GM19467 (cell line): ENCODE data around the gene TRAF2.
"Not testable (repeated sequence)": the region's sequence is repeated elsewhere in the genome, so short reads cannot be mapped to it uniquely, and the experiment has no call there.

Experiments
- ATAC-seq: cut with Tn5 transposase; IDR thresholded peaks from one replicate; pipeline ENCODE4 v1.9.1; 2021; ENCODE audit warnings: mild to moderate bottlenecking, moderate library complexity; ENCODE audit not compliant: unreplicated experiment

TRAF2 gene, protein sequence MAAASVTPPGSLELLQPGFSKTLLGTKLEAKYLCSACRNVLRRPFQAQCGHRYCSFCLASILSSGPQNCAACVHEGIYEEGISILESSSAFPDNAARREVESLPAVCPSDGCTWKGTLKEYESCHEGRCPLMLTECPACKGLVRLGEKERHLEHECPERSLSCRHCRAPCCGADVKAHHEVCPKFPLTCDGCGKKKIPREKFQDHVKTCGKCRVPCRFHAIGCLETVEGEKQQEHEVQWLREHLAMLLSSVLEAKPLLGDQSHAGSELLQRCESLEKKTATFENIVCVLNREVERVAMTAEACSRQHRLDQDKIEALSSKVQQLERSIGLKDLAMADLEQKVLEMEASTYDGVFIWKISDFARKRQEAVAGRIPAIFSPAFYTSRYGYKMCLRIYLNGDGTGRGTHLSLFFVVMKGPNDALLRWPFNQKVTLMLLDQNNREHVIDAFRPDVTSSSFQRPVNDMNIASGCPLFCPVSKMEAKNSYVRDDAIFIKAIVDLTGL

DNA sequence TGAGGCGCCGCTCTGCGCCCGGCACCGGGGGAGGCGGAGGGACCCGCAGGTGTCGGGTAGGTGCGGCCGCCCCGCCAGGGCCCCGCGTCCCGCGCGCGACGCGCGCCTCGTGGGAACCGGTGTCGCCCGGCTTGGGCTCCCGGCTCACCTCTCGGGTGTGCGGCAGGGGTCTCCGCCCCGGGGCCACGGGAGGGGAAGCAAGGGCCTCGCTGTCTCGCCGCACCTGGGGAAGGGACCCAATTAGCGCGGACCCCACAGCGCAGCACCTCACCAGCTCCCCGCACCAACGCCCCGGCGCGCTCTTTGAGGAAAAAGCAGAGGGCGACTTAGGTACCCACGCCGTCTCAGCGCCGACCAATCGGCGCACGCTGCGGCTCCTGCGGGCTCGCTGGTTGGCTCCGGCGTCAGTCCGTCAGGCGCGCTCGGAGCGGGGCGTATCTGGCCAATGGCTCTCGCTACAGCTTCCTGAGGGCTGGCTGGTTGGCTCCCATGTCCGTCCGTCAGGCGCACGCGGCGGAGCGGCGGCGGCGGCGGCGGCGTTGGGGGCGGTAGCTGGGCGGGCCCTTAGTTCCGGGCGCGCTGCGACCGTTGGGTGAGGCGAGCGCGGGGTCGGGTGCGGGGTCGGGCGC lies at the start of gene TRAF2:
TSS of gene TRAF2 (plus strand) at position 567 of the 629 bp plus-strand sequence. CDS start 12,225 bp downstream, outside the sequence.
- peak; percentile 81 for ATAC-seq

DNA sequence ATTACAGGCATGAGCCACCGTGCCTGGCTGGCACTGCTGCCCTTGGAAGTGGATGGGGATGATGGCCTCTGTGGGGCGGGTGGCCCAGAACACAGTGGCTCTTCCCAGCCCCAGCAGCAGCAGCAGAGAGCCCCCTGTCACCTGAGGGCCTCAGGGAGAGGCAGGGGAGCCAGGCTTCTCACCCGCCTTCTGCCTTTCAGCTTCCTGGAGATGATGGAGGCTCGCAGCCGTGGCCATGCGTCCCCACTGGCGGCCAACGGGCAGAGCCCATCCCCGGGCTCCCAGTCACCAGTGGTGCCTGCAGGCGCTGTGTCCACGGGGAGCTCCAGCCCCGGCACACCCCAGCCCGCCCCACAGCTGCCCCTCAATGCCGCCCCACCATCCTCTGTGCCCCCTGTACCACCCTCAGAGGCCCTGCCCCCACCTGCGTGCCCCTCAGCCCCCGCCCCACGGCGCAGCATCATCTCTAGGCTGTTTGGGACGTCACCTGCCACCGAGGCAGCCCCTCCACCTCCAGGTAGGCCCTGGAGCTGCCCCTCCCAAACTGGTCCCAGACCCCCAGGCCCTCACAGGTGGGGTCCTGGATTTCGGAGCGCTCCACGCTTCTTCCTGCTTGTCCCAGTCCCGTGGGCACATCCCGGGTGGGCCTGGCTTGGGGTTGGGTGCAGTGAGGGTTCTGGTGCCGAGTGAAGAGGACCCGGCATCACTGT lies 49.0 kb upstream of the TRAF2 start:
- no peak for ATAC-seq

DNA sequence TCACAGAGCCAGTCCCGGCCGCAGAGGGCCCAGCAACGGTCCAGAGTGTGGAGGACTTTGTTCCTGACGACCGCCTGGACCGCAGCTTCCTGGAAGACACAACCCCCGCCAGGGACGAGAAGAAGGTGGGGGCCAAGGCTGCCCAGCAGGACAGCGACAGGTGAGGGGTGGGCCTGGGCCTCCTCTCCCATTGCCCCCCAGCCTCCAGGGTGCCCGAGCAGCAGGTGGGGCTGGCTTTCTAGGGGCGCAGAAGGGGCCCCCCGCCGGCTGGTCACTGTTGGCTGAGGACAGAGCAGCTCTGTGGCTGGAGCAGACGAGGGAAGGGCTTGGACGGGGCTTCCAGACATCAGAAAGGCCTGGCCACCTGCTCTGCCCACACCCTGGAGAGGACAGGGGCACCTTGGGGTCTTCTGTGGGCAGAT lies 48.4 kb upstream of the TRAF2 start:
- ATAC-seq: not testable (repeated sequence)

DNA sequence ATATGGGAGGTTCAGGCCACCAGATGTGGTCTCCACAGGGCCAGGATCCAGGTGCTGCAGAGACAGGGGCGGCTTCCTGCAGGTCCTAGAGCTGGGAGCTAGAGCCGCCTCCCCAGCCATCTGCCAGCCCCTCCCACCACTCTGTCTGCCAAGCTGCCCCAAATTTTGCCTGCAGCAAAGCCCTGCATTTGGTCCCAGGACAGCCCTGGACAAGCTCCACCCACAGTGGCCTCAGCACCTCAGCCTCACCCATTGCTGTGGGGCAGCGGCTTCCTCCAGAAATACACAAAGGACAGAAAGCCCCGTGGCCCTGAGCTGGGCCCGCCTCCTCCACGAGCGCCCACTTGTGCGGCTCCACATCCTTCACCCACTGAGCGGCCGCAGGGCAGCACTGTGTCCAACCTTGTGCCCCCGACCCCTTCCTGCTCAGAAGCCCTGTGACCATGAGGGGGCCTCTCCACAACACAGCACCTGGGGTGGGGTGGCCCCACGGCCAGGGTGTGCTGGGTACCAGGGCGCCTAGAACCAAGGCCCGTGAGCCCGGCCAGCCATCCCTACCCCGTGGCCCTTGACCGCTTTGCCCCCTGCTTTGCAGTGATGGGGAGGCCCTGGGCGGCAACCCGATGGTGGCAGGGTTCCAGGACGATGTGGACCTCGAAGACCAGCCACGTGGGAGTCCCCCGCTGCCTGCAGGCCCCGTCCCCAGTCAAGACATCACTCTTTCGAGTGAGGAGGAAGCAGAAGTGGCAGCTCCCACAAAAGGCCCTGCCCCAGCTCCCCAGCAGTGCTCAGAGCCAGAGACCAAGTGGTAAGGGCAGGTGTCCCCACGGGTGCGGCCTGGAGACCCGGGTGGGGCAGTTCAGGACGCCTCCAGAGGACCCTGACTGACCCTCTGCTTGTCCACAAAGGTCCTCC lies 47.7 kb upstream of the TRAF2 start:
- no peak for ATAC-seq

DNA sequence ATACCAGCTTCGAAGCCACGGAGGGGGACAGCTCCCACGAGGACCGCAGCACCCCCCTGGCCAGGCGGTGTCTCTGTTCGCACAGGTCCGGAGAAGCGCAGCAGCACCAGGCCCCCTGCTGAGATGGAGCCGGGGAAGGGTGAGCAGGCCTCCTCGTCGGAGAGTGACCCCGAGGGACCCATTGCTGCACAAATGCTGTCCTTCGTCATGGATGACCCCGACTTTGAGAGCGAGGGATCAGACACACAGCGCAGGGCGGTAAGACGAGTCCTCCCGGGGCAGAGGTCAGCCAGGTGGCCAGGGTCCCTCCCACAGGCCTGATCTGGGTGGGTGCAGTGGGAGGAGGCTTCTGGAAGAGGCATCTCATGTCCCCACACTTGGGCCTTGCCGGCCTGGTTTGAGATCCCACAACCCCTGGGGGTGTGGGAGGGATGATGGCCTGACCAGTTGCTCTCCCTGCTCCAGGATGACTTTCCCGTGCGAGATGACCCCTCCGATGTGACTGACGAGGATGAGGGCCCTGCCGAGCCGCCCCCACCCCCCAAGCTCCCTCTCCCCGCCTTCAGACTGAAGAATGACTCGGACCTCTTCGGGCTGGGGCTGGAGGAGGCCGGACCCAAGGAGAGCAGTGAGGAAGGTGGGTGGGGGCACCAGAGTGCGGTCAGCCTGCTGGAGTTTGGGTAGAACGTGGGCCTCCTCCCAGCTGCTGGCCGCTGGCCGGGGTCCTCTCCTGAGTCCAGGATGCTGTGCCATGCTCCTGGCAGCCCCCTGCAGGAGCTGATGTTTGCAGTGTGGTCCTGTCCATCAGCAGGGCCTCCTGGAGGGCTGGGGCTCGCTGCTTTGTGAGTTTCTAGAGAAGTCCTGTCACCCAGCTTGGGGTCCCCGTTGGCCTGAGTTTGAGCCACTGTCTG lies 46.8 kb upstream of the TRAF2 start:
- ATAC-seq: no peak

DNA sequence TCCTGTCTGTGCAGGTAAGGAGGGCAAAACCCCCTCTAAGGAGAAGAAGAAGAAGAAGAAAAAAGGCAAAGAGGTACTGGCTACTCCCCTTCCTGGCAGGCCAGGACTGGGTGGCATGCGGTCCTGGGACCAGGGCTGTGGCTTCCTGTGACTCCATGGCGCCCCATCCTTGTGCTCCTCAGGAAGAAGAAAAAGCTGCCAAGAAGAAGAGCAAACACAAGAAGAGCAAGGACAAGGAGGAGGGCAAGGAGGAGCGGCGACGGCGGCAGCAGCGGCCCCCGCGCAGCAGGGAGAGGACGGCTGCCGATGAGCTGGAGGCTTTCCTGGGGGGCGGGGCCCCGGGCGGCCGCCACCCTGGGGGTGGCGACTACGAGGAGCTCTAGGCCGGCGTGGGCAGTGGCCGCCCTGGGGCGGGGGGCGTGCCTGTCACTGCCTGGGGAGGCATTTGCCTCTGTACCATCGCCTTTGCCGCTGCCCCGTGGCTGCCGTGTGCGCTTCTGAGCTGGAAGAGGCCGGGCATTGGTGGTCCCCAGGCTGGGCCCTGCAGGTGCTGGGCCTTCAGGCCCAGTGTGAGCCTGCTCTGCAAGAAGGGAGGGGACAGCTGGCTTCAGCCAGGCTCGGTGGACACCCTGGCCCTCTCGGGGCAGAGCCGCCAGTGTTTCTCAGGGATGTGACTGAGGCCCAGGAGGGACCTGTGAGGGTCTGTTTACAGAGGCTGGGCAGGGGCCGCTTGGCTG lies 46.0 kb upstream of the TRAF2 start:
- ATAC-seq: no peak

DNA sequence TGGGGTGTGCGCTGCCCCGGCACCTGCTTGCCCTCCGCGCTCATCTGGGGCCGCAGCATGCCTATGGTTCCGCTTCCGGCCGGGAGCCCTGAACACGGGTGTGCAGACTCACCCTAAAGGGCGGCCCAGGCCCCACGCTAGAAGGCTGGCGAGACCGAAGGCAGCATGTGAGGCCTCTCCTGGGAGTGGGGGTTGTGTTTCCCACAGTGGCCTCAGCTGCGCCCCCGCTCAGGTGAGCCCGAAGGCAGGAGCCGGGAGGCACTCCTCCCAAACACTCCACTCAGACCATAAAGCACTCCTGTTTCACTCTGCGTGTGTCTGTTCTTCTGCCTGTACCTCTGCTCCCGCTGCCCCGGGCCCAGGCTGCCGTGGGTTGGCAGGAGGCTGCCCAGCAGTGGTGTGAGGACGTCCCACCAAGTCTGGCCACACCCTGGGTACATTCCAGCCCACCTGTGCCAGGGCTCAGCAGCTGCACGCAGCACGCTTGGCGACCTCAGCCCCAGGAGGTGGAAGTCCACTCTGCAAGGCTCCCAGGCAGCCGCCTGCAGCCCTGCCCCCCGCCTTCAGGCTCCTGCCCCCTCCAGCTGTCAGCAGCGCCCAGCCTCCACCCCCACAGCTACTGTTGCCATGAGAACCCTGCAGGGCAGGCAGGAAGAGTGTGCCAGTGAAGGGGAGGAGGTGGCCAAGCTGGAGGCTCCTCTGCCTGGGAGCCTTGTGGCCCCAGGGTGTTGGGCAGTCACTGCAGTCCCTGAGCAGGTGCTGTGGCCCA lies 45.3 kb upstream of the TRAF2 start:
- no peak for ATAC-seq

DNA sequence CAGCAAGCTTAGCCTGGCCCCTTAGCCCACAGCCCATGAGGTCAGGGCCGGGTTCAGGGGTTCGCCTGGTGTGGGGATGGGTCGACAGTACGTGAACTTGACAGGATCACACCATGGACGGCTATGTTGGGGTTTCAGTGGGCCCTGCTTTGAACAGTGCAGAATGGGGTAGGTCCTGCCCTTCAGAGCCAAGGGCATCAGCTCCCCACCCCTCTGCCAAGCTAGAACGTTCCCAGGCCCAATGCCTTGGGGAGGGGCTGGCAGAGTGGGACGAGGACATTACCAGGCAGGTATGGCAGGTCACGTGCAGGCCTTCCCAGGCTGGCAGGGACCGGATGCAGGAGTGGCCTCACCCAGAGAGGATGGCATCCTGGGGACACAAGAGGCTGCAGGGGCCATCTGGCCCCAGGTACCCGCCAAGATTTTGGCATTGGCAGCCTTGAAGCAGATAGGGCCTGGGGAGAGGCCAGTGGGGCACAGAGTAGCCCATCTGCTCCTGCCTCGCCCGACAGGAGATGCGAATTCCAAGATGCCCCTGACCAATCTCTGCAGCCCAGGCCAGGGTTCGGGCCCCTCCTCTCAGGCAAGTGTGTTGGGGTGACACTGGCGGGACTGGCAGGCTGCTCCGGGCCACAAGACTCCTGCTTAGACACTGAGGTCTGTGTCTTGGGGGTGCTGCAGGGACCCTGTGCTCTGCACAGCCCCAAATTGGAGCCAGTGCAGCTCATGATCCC lies 44.5 kb upstream of the TRAF2 start:
- ATAC-seq: not testable (repeated sequence)

DNA sequence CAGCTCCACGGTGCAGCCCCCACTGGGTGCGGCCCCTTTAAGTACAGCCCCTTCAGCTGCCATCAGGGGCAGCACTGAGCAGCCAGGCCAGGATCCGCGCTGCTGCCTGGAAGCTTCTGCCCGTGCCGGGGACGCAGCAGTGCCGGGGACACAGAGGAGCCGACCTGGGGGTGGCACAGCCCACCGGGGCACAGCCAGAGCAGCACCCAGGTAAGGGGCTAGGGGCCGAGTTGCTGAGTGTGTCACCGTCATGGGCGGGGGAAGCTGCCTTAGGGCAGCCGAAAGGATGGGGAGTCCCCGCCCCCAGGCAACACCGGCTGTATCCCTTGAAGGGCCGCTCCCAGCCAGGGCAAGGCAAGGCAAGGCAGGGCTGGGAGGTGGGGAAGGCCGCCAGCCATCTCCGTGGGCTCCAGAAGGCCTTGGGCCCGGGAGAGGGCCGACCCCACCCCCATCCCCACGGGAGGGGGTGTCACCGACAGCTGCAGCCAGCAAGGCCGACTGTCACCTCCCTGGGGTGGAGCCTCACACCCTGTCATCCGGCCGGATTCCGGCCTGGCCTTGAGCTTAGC lies 43.9 kb upstream of the TRAF2 start, which contains the start of gene AJM1:
TSS of gene AJM1 (plus strand) at position 99 of the 569 bp plus-strand sequence. CDS start 1,937 bp downstream, outside the sequence.
- ATAC-seq: not testable (repeated sequence)

DNA sequence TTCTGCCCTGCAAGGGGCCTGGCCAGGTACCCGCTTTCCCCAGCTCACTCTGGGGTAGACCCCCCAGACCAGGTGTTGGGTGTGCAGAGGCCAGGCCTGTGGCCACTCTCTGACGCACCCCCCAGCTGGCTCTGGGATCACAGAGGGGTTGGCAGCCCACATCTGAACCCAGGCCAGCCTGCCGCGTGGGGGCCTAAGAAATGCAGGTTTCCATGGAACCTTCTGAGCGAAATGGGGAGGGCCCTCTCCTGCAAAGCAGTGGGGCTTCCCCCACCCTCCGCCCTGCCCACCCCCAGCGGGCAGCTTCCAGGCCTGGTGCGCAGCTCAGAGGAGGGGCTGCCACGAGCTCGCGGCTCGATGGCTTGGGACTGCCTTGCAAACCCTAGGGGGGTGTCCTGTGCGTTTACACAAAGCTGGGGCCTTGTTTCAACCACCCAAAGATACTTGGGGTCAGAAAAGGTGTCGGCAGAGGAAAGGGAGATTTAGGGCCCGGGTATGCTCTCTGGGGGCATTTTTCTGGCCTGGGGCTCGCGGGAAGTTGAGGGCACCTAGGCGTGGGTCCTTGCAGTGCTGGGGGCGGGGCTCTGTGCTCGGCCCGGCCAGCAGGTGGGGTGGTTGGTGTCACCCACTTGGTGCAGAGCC lies 43.0 kb upstream of the TRAF2 start:
- ATAC-seq: not testable (repeated sequence)

DNA sequence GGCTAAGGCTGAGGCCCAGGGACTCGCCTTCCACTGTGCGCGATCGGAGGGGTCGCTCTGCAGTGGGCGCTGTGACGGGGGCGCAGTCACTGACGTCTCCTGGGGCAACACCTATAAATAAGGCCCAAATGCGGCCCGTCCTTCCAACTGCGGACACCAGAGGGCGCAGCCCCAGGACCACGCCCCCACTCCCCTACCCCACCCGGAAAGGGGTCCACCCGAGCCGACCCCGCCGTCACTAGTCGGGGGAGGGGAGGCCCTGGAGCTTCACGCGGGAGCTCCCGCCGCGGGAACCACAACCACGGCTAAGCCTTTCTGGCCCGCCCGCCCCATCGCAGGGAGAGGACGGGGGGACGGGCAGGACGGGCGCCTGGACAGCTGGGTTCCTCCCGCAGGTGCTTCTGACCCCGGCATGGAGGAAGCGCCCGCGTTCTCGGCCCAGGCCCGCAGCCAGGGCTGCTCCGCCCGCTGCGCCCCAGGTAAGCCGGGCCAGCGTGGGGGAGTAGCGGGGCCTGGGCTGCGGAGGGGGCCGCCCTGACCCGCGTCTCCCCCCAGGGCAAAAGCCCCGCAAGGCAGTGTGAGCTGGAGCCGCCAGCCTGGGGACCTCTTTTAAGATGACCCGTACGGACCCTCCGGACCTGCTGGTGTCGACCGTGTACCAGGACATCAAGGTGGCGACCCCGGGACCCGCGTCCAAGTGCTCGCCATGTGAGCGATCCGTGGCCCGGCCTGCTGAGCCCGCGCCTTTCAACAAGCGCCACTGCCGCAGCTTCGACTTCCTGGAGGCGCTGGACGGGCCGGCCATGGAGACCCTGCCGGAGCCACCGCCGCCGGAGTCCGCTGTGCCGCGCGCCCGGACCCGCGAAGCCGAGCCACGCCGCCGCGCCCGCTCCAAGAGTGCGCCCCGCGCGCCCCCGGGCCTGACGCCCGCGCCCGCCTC lies 42.2 kb upstream of the TRAF2 start:
- not testable (repeated sequence) for ATAC-seq

DNA sequence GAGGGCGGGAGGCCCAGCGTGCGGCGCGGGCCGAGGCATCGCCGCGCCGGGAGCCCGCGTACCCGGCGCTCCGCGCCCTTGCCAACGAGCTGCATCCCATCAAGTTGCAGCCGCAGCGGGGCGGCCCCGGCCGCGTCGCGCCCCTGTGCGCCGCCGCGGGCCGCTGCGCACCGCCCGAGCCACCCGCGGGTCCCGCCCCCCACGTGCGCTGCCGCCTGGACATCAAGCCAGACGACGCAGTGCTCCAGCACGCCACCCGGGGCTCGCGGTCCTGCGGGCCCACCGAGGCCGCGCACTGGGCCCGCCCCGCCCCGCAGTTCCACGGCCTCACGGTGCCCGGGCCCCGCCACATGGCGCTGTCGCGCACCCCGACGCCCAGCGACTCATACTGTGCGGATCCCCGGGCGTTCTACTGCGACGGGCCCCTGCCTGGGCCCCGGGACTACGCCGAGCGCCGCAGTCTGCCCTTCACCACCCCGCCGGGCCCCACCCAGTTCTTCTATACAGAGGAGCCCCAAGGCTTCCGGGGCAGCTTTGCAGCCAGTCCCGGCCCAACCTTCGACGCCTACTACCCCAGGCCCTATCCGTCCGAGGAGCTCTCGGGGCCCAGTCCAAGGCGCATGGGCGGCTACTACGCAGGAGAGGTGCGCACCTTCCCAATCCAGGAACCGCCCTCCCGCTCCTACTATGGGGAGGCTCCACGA lies 41.4 kb upstream of the TRAF2 start:
- no peak for ATAC-seq

DNA sequence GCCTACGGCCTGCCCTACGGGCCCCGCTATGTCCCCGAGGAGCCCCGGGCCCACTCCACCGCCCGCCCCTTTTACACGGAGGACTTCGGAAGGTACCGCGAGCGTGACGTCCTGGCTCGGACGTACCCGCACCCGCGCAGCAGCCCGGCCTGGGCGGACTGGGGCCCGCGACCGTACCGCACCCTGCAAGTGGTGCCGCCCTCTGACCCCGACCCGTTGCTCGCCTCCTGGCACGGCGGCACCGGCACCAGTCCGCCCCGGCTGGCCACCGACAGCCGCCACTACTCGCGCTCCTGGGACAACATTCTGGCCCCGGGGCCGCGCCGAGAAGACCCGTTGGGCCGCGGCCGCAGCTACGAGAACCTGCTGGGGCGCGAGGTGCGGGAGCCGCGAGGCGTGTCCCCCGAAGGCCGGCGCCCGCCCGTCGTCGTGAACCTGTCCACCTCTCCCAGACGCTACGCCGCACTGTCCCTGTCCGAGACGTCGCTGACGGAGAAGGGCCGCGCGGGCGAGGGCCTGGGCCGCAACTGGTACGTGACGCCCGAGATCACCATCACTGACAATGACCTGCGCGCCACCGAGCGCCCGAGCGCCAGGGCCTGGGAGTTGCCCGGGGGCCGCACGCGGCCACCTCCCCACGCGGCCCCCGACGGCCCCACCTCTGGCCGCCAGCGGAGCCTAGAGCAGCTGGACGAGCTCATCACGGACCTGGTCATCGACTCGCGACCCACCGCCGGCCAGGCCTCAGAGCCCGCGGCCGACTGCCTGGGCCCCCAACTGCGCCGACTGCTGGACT lies 40.7 kb upstream of the TRAF2 start:
- no peak for ATAC-seq
